ENCODE measurements around the gene KLHL35.

Gene KLHL35

DNA sequence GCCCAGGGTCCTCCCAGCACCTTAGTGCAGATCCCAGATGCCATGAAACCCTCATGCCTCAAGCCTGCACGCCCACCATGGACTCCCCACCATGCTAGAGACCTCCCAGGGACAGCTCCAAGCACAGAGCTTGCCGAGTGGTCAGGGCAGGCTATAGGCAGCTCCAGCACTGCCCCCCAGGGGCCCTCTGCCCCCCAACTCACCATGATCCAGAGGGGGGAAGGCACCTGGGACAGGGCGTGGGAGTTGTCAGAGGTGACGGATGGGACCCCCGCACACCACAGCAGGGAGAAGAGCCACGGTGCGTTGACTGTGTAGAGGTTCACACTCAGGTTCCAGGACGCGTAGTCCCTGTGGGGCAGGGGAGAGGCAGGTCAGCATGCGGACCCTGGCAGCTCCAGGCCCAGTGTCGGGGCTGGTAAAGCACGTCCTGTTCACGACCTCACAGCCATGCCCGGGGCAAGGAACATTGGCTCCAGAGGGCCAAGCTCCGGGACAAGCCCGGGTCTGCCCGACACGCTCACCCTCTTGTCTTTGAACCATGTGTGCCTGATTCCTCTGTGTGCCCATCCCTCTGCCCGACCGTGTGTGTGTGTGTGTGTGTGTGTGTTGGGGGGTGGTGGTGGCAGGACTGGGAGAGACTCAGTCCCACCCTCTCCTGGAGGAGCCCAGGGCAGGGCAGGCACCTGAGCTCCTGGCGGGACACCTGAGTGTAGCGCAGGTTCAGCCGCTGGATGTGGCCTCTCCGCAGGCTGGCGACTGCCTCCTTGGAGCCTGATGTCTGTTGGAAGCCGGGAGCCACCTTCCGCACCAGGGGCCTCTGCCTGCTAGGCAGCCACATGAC is 8.2 kb upstream of the KLHL35 start:
- no peak for FAIRE-seq

- FAIRE-seq, result no peak
Measured at GRCh38 chr11:75439495-75440120, 6.6 kb upstream of the KLHL35 start.

DNA sequence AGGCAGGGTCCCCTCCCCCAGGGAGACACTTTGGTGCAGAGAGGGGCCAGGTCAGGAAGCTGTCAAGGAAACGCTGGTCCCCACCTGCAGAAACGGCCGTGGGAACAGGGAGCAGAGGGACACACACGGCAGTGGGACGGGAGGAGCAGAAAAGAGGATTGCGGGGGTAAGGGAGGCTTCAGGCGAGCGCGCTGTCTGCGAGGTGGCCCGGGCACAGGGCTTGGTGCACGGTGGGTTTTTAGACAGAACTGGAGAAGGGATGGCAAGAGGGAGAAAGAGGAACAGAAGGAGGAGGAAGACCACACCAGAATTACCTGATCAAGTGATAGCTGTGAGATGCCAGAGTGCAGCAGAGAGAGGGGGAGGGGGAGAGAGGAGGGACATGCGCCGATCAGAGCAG is 6.0 kb upstream of the KLHL35 start:
- no peak for FAIRE-seq

DNA sequence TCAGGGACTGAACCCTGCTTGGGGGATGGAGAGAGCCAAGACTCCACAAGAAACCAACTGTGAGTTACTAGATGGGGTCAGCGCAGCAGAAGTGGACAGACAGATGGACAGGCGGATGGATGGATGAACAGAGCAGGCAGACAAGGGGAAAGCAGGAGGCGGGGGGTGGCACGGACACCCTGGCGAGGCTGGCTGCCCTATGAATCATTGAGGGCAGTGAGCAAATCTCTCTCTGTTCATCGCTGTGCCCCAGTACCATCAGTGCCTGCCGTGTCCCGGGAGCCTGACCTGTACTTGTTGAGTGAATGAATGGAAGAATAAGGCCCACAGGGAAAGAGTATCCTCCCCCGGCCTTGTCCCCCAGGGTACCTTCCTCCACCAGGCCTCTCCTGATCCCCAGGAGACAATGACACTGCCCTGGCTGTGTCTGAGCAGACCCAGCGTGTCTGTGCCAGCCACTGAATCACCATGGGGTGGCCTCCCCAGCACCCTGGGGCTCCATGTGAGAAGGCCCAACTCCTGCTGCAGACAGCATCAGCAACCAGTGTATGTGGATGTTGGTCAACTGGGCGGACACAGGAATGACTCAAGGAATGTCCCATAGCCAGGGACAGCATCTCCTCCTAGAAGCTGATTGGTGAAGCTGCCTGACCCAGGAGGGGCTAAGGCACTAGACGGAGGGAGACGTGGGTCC is 5.1 kb upstream of the KLHL35 start:
- FAIRE-seq, result no peak

DNA sequence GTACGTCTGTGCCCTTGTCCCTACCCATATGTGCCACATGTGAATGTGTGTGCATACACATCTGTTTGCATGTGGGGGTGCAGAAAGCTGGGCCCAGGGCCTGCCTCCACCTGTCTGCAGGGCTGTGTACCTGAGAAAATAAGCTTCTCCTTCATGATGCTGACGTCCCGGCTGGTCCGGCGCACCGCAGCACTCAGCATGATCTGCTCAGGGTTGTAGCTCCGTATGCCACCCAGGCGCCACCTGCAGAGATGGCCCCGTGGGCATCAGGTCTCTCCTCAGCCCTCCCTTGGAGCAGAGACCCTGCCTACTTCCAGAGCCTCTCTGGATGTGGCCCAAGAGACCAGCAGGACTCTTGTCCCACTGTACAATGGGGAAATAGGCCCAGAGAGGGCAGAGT is 3.8 kb upstream of the KLHL35 start:
- FAIRE-seq, result no peak

GRCh38 chr11:75435571-75435925 is 2.5 kb upstream of the KLHL35 start:
- FAIRE-seq, result no peak

DNA sequence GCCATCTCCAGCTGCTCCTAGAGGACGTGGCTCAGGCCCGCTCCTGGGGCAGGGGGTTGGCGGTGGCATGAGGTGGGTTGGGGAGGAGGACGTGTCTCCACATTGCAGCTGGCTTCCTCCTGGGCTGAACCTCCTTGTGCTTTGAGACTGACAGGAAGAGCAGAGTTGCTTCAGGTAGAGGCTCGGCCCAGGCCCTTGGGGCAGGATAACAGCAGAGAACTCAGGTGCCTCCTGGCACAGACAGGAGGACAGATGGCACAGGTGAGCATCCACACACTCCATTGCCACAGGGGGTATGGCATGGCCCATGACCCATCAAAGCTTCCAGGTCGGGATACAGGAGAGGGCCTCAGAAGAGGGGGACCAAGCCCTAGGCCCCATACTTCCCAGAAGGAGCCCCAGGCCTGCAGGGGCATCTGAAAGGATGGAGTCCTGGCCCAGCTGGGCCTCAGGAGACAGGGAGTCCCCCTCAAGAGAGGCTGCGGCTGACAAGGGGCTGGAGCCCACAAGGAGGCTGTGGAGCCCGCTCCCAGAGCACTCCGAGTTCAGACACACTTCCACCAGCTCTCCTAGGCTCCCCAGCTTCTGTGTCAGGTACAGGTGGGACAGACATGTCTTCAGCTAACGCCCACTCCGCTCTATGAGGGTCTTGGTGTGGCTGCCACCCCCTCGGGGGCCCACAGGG is 2.0 kb upstream of the KLHL35 start:
- FAIRE-seq, result no peak

DNA sequence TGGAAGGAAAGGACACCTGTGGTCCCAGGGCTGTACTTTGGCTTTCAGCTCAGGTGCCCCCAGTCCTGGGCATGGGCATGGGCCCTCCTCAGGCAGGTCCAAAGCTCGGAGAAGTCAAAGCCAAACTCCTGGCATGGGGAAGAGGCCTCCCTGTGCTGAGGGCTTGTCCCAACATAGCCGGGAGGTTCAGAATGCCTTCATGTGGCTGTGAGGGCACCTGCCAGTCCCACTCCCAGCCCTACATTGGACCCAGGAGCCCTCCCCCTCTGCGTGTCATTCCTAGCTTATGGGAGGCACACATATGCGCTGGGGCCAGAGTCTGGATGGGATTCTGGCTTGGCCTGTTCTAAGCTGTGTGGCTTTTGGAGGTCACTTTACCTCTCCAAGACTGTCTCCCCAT is 1.0 kb upstream of the KLHL35 start:
- no peak for FAIRE-seq

DNA sequence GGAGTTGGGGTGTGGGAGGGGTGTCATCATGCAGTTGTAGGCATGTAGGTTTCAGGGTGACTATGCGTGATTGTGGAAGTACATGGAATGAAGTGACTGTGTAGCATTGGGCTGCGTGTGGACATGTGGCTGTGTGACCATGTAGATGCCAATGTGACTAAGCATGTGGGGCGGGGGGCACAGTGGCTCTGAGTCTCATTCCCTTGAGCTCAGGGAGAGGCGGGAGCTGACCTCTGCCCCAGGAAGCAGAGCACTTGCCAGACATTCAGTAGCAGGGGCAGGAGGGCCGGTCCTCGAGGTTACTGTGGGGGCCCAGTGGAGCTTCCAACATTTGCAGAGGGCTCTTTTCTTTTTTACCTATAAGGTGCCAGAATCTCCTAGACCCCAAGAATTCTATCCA is 440 bp upstream of the KLHL35 start:
- no peak for FAIRE-seq

DNA sequence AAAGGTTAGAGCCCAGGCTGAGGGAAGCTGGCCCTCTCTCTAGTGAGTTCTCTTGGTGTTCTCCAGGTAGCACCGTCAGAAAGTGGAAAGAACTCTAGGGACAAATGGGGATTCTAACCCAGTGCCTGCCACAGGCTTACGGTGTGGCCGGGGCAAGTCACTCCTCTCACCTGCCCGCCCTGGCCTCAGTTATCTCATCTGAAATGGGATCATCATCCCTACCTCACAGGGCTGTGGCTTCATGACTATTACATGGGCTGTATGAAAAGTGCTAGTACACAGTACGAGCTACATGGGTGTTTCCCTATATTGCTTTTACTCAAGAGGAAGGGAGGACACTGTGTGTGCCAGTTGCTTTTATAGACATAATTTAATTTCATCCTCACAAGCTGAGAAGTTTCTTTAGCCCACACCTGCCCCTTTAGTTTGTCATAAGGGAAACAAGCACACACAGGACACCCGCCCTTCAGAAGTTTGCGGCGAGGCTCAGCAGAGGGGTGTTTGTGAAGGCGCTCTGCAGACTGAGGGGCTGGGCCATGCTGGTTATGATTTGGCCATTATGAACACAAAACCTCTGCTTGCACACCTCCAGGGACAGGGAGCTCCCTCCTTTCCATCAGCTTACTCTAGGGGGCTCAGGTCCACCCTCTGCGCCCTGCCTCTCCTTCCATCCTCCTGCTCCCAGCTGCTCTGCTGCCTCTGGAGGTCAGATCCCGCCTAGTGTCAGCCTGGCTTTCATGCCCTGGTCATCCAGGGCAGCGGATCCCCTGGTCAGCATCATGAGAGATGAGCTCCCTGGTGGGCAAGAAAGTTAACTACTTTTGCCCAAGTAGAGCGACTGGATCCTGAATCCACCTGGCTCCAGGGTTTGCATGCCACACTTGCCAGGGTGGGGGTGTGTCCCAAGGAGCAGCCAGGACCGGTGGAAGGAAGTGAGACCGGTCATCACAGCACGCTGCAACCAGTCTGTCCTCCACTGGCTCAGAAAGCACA is 1.2 kb downstream of the KLHL35 start:
- FAIRE-seq, result no peak

GRCh38 chr11:75430714-75431532 is 2.1 kb downstream of the KLHL35 start:
- no peak for FAIRE-seq

DNA sequence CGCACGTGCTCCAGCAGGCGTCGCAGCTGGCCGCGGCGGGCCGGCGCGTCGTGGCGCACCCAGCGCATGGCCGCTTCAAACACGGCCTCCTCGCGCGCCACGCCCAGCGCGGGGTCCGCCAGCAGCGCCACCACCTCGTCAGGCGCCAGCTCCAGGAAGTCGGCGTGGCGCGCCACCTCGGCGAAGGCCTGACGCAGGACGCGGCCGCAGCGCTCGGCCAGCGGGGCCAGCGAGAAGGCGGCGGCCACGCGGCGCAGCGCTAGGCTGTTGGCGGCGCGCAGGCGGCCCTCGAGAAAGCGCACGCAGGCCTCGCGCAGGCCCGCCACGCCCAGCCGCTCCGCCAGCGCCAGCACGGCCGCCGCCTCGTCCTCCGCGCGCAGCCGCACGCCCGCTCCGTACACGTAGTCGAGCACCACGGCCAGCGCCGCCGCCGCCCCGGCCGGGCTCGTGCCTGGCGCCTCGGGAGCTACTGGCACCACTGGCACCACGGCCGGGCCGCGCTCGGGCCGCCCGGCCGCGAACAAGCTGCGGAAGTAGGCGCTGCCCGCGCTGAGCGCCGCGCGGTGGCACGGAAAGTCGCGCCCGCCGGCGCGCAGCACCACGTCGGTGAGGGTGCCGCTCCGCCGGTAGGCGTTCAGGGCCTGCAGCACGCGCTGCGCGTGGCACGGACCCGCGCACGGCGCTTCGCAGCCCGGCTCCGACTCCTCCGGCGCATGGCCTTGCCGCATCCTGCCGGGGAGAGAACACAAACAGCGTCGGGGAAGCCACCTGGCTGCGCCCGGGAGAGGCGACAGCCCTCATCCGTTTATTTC is 2.9 kb downstream of the KLHL35 start:
- FAIRE-seq, result no peak

DNA sequence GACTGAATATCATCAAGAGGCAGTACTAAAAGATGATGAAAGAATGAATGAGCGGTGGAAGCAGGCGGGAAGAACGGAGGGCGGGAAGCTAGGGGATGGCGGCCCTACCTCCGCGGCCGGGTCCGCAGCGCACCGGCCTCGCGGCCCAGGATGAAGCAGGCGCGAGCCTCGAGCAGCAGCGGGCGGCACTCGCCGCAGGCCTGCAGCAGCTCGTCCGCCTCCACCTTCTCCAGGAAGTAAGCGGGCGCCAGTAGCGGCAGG is 3.4 kb downstream of the KLHL35 start:
- FAIRE-seq, result no peak

GRCh38 chr11:75428989-75429640 is 3.9 kb downstream of the KLHL35 start:
- no peak for FAIRE-seq

GRCh38 chr11:75428281-75428724 is 4.7 kb downstream of the KLHL35 start:
- FAIRE-seq, result no peak

DNA sequence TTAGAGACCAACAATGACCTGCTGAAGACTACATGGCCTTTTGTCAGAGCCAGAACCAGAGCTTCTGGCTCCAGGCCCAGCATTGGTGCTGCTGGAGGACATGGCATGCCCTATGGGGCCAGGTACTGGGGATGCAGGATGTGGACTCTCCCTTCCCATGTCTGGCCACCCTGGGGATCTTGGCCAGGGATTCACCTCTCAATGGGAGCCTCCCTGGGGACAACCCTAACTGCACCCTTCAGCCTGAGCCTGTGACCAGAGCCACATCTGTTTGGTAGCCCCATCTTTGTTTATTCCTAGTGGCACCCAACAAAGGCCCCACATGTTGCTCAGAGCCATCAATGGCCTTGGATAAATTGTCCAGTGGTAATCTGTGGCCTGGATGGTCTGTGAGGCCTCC is 5.8 kb downstream of the KLHL35 start:
- FAIRE-seq, result no peak

DNA sequence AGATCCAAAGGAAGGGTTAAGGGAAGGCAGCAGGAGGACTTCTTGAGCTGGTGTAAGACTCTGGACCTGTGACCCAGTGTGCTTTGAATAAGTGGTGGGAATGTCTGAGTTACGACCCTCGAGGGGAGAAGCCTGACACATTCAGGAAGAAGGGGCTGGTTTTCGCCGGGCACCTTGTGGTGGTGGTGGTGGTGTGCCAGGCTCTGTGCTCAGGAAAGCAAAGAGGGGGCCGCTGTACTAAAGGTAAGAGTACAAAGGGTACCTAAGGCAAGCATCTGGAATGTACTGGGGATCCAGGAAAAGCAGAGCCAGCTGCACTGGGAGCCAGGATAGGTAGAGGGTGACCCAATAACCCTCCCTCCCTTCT is 6.3 kb downstream of the KLHL35 start:
- FAIRE-seq, result no peak

DNA sequence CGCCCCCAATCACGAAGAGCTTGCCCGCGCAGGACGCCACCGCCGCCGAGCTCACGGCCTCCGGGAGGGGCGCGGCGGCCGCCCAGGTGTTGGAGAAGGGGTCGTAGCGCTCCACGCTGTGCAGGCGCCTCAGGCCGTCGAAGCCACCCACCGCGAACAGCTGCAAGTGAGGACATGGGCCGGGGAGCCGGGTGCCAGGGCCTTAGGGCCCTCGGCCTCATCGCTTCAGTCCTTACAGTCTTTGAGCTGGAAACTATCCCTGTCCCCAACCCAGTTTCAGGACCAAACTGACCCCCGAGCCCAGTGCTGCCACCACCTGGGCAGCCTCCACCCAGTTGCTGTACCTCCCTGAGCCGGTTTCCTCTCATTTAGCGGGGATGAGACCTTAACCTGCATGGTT is 7.6 kb downstream of the KLHL35 start:
- FAIRE-seq, result no peak

DNA sequence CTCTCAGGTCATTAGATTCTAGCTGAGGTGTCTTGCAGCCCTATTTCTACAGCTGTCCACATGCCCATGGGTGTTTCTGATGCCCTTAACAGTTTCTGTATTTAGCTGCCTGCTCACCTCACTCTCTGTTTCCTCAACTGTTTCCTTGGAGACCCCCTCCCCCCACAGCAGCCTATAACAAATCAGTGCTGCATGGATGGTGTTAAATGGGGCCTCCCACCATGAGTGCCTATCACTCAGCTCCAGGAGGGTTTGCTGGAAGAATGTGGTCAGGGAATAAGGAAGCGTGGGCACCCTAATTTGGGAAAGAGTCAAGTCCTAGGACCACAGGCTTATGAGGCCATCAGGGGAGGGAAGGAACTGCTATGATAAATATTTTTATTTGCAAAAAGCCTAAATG is 8.6 kb downstream of the KLHL35 start:
- no peak for FAIRE-seq

GRCh38 chr11:75423721-75424120 is 9.3 kb downstream of the KLHL35 start:
- FAIRE-seq, result no peak

All from A204.1 (cell line).